Measurements from ENCODE around the gene PFKFB4.

The PFKFB4 gene

DNA sequence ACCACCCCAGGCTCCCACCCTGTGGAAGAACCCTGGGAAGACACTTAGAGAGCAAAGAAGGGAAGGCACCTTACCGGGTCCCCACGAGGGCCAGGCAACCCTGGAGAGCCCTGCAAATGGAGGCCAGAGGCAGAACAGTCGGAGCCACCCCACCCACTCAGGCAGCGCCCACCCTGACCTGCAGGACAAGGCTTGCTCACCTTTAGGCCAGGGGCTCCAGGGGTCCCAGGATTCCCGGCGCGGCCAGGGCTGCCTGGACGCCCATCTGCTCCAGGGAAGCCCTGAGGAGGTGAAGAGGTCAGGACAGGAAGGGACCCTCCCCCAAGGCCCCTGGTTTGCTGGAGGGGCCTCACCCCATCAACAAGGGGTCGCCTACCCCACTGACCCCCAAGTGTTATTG is 28.2 kb upstream of the PFKFB4 start:
- H3K4me3 ChIP-seq (ENCODE audit: low read depth, low read length): no peak overlapping the region
- TF ChIP-seq, protein P1, sequence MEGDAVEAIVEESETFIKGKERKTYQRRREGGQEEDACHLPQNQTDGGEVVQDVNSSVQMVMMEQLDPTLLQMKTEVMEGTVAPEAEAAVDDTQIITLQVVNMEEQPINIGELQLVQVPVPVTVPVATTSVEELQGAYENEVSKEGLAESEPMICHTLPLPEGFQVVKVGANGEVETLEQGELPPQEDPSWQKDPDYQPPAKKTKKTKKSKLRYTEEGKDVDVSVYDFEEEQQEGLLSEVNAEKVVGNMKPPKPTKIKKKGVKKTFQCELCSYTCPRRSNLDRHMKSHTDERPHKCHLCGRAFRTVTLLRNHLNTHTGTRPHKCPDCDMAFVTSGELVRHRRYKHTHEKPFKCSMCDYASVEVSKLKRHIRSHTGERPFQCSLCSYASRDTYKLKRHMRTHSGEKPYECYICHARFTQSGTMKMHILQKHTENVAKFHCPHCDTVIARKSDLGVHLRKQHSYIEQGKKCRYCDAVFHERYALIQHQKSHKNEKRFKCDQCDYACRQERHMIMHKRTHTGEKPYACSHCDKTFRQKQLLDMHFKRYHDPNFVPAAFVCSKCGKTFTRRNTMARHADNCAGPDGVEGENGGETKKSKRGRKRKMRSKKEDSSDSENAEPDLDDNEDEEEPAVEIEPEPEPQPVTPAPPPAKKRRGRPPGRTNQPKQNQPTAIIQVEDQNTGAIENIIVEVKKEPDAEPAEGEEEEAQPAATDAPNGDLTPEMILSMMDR (IDR thresholded peaks at IDR 0.05; ENCODE audit: control insufficient read depth, extremely low read depth, insufficient read depth): no peak
- DNase-seq (ENCODE audit: low read depth): no peak

DNA sequence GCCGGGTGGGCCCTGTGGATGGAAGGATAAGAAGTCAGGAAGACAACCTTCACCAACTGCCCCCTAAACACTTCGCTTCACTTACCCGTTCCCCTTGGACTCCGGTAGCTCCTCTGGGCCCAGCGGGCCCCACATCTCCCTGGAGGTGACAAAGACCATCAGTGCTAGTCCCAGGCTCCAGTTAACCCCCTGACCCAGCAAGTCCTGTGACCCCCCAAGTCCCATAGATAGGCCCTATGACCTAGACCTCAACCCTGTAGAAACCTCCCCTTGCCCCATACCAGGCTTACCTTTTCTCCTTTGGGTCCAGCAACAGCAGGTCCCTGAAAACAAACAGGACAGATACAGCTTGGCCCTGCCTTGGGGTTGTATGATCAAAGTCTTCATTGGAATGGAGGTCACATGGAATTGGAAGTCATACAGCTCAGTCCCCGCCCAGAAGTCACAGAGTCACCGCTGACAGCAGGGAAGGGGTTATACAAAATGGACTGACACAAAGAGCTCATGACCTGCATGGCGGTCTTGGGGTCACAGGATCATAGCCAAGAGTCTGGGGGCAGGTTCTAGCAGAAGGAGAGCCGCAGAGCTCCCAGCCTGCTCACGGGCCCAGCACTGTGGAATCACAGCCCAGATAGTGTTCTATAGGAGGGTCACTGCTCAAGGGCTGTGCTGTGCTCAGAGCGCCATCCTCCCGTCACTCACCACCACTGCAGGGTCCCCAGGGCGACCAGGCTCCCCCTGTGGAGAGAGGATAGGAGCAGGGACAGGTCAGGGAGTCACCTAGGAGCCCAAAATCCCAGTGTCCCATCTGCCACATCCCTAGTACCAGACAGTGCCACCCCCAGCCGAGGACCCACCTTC is 25.2 kb upstream of the PFKFB4 start:
- H3K4me3 ChIP-seq (ENCODE audit: low read depth, low read length): no peak overlapping the region
- TF ChIP-seq, protein P1 (IDR thresholded peaks at IDR 0.05; ENCODE audit: control insufficient read depth, extremely low read depth, insufficient read depth): no peak
- DNase-seq (ENCODE audit: low read depth): no peak

DNA sequence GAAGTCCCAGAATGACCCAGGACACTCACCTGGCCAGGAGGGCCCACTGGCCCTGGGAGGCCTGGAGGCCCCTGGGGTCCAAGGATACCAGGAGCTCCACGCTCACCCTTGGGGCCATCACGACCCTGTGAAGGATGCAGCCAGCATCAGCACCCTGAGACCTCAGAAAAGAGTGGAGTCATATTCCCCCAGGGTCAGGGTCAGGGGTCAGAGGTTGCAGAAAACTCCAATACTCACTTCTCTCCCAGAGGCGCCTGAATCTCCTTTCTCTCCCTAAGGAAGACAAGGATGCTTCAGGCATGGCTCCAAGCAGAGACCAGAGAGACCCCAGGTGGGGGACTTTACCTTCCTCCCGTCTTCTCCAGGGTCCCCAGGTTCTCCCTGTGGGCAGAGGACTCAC is 20.0 kb upstream of the PFKFB4 start:
- TF ChIP-seq, protein P1 (IDR thresholded peaks at IDR 0.05; ENCODE audit: control insufficient read depth, extremely low read depth, insufficient read depth): no peak
- no peak overlapping the region for H3K4me3 ChIP-seq (ENCODE audit: low read depth, low read length)
- no peak for DNase-seq (ENCODE audit: low read depth)

DNA sequence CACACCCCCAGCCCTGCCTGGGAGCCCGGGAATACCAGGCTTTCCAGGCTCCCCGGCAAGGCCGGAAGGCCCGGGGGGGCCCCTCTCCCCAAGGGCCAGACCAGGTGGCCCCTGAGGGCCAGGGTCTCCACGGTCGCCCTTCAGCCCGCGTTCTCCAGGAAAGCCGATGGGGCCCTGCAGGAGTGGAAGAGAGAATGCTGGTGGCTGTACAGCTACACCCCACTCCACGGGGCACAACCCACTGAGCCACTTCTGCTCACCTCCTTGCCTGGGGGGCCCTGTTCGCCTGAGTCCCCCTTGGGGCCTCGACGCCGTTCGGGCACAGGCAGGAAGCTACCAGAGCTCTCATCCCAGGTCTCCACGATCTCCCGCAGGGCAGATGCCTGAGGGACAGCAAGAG is 18.8 kb upstream of the PFKFB4 start:
- no peak for DNase-seq (ENCODE audit: low read depth)
- TF ChIP-seq, protein P1 (IDR thresholded peaks at IDR 0.05; ENCODE audit: control insufficient read depth, extremely low read depth, insufficient read depth): no peak
- H3K4me3 ChIP-seq (ENCODE audit: low read depth, low read length): no peak overlapping the region

DNA sequence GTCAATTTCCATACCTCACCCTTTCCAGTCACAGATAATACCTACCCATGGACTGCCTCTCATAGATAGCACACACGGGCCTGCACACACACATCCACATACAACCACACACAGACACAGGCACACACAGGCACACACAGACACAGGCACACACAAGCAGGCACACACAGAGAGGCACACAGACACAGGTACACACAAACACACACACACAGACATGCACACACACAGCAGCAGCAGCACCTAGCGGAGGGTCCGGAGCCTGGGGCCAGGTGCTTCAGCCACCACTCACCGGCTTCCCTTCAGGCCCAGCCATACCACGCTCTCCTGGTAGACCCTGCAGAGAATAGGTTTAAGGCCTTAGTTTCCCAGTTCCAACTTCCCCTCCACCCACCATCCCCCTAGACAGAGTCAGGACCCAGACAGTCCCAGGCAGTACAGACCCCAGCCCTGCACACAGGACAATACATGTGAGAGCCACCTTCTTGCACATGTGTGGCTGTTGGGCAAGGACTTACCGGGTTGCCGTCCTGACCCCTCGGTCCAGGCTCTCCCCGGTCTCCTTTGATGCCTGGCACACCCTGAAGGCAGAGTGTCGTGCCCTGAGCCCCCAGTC is 17.5 kb upstream of the PFKFB4 start:
- no peak for DNase-seq (ENCODE audit: low read depth)
- TF ChIP-seq, protein P1 (IDR thresholded peaks at IDR 0.05; ENCODE audit: control insufficient read depth, extremely low read depth, insufficient read depth): no peak
- H3K4me3 ChIP-seq (ENCODE audit: low read depth, low read length): no peak overlapping the region

DNA sequence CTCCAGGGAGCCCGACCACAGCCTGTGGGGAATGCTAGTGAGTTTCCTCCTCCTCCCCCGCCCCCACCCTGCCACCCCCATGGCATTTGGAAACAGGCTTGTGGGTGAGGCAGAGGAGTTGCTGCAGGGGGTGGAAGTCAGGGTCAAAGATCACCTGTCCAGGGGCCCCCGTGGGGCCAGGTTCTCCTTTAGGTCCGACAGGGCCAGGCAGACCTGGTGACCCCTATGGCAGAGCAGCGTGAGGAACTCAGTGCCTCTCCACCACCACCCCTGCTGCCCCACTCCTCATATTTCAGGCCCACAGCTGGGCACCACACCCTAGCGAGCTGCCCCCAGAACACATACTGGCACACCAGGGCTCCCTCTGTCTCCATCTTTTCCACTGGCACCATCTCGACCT is 15.9 kb upstream of the PFKFB4 start:
- DNase-seq (ENCODE audit: low read depth): no peak
- TF ChIP-seq, protein P1 (IDR thresholded peaks at IDR 0.05; ENCODE audit: control insufficient read depth, extremely low read depth, insufficient read depth): no peak
- no peak overlapping the region for H3K4me3 ChIP-seq (ENCODE audit: low read depth, low read length)
